HG03520 (cell line): ENCODE data around the gene TNPO2.
A peak's percentile ranks its signal among the peaks of the same experiment; 100 is the strongest.
"Not testable (repeated sequence)": the region's sequence is repeated elsewhere in the genome, so short reads cannot be mapped to it uniquely, and the experiment has no call there.

ENCODE experiments used
- ATAC-seq: cut with Tn5 transposase; IDR thresholded peaks from one replicate; pipeline ENCODE4 v1.9.1; 2021; ENCODE audit warnings: mild to moderate bottlenecking, moderate library complexity; ENCODE audit not compliant: unreplicated experiment

The TNPO2 gene

GRCh38 chr19:12678039-12678438, 45.7 kb downstream of the TNPO2 start:
- ATAC-seq: not testable (repeated sequence)

GRCh38 chr19:12676928-12677327, 46.8 kb downstream of the TNPO2 start:
- ATAC-seq: no peak

- ATAC-seq: no peak
Observed at GRCh38 chr19:12676384-12676792, 47.3 kb downstream of the TNPO2 start.

- ATAC-seq: no peak
Observed at GRCh38 chr19:12675940-12676339, 47.8 kb downstream of the TNPO2 start.

- no peak for ATAC-seq
Observed at GRCh38 chr19:12675399-12675798, 48.3 kb downstream of the TNPO2 start.

- no peak for ATAC-seq
Observed at GRCh38 chr19:12672744-12673143, 51.0 kb downstream of the TNPO2 start.

GRCh38 chr19:12670159-12670928, 53.4 kb downstream of the TNPO2 start:
- ATAC-seq: no peak

- ATAC-seq: no peak
Observed at GRCh38 chr19:12669270-12670158, 54.2 kb downstream of the TNPO2 start.

GRCh38 chr19:12668932-12669269, 54.8 kb downstream of the TNPO2 start:
- ATAC-seq: no peak

GRCh38 chr19:12668346-12668745, 55.4 kb downstream of the TNPO2 start:
- ATAC-seq: no peak

GRCh38 chr19:12667731-12668302, 55.9 kb downstream of the TNPO2 start:
- no peak for ATAC-seq

GRCh38 chr19:12666265-12667048, 57.3 kb downstream of the TNPO2 start, which contains the start of the genes MAN2B1 and WDR83:
MAN2B1 (minus strand) TSS chr19:12666742; CDS start chr19:12666701, 41 bp downstream.
WDR83 (plus strand) TSS chr19:12666807; CDS start chr19:12669791, 2,984 bp downstream.
- peak; percentile 39 for ATAC-seq

GRCh38 chr19:12665671-12666264, 58.0 kb downstream of the TNPO2 start:
- ATAC-seq: no peak

GRCh38 chr19:12665281-12665573, 58.5 kb downstream of the TNPO2 start:
- no peak for ATAC-seq

- ATAC-seq: no peak
Observed at GRCh38 chr19:12664406-12665280, 59.1 kb downstream of the TNPO2 start.

GRCh38 chr19:12660980-12661379, 62.8 kb downstream of the TNPO2 start:
- ATAC-seq: no peak

- no peak for ATAC-seq
Observed at GRCh38 chr19:12657966-12658365, 65.8 kb downstream of the TNPO2 start.

GRCh38 chr19:12656899-12657571, 66.7 kb downstream of the TNPO2 start:
- no peak for ATAC-seq

GRCh38 chr19:12655546-12655945, 68.2 kb downstream of the TNPO2 start:
- ATAC-seq: no peak
